ENCODE results near the gene CLIP2.

GRCh38 chr7:74252893-74253292 lies 36.3 kb upstream of the CLIP2 start:
- TF ChIP-seq CTCF (IDR thresholded peaks at IDR 0.05) (no peak), POLR2A (IDR thresholded peaks at IDR 0.05) (no peak)

Measured in Peyer's patch (tissue), 4 donors.